ENCODE measurements around the gene FSHR. TPM values are rescaled to one million over a fixed set of nuclear protein-coding genes. Genes with fewer than 3 reads are reported as not detected.

FSHR gene
- total and polyA plus RNA-seq, 2 of the 8 experiments (the other 6 are each of a cell fraction or from before 2014, with no cell fraction given) = not detected

GRCh38 chr2:49021271-49021670 is 133.0 kb downstream of the FSHR start:
- Histone ChIP-seq H3K27ac (ENCODE audit: low read depth, low read length) (no peak overlapping the region), H3K56ac (replicated peaks; ENCODE audit: insufficient read length, low read depth, low read length) (no peak overlapping the region), H4K20me1 (replicated peaks in 1 of 2; ENCODE audit: control insufficient read depth in 1 of 2, insufficient read depth in 2 of 2, low read length in 2 of 2) (no peaks in the 10 kb centered on the region), H3K14ac (ENCODE audit: insufficient read length) (no peak overlapping the region), H3K9me3 (ENCODE audit: insufficient read depth in 2 of 2, low read depth in 1 of 2, low read length in 1 of 2) (no peaks in the 10 kb centered on the region), H3K9ac (replicated peaks in 1 of 4; ENCODE audit: extremely low read depth in 1 of 4, low read depth in 3 of 4, low read length in 3 of 4) (no peak overlapping the region), H3K27me3 (replicated peaks in 1 of 4; ENCODE audit: control insufficient read depth in 3 of 4, extremely low read depth in 1 of 4, insufficient read depth in 3 of 4, low read length in 3 of 4) (no peaks in the 10 kb centered on the region), H3K4me3 (ENCODE audit: extremely low read depth in 1 of 4, insufficient read depth in 2 of 4, low read depth in 3 of 4, low read length in 4 of 4) (no peak overlapping the region), H2BK120ac (replicated peaks; ENCODE audit: low read depth, low read length) (no peak overlapping the region), H2BK20ac (ENCODE audit: low read length) (no peak overlapping the region), H4K8ac (ENCODE audit: extremely low read depth, insufficient read depth, low read length) (no peak overlapping the region), H3K23ac (ENCODE audit: insufficient read length) (no peak overlapping the region), H4K91ac (replicated peaks; ENCODE audit: insufficient read length, low read length) (no peak overlapping the region), H3K18ac (ENCODE audit: extremely low read depth, low read length) (no peak overlapping the region), H2AK5ac (ENCODE audit: low read depth, low read length) (no peak overlapping the region), H4K5ac (ENCODE audit: insufficient read length, low read depth, low read length) (no peak overlapping the region), H3K79me1 (ENCODE audit: low read depth, low read length) (no peaks in the 10 kb centered on the region), H3K4me1 (replicated peaks in 1 of 4; ENCODE audit: control insufficient read depth in 3 of 4, insufficient read depth in 4 of 4, low read length in 3 of 4) (0 out of 7 replicates have a peak, but pooled peaks cover 0 to 3% (median 0%) of the 10 kb centered on the region in 4 experiments), H2BK15ac (ENCODE audit: low read length) (no peak overlapping the region), H2AFZ (ENCODE audit: low read length) (peak overlapping the region; percentile 21; the same call in 1 of the 2 replicates), H3K36me3 (ENCODE audit: control insufficient read depth in 2 of 4, insufficient read depth in 4 of 4, low read length in 3 of 4) (no peaks in the 10 kb centered on the region), H3K4me2 (ENCODE audit: insufficient read depth in 1 of 2, low read depth in 2 of 2, low read length in 2 of 2) (no peak overlapping the region), H2BK12ac (ENCODE audit: low read depth, low read length) (no peak overlapping the region), H3K4ac (replicated peaks; ENCODE audit: insufficient read length, low read depth, low read length) (no peak overlapping the region), H3K79me2 (ENCODE audit: control insufficient read depth in 1 of 2, insufficient read depth in 2 of 2, low read length in 2 of 2) (no peaks in the 10 kb centered on the region), H2BK5ac (ENCODE audit: low read depth, low read length) (no peak overlapping the region), H3K23me2 (ENCODE audit: low read depth, low read length) (no peaks in the 10 kb centered on the region; the same call in 1 of the 2 replicates)
- WGBS, 2 experiments (ENCODE audit: extremely low coverage in 1 of 2, insufficient coverage in 1 of 2, insufficient read length in 1 of 2, insufficient replicate concordance in 2 of 2, low coverage in 1 of 2, low lambda C conversion rate in 2 of 2, missing lambda C conversion rate in 1 of 2) = 85% methylated on average over 2 of the region's 2 CpGs; no CpG with 5 or more reads in 1 of the 2 experiments
- no peak for FAIRE-seq
- no peak for DNase-seq (ENCODE audit: low read depth in 1 of 2, low spot score in 2 of 2)
- ChIA-PET CTCF (ENCODE audit: partially characterized antibody) (no interaction called here), POLR2A (ENCODE audit: partially characterized antibody) (no interaction called here)
- TF ChIP-seq TBP (IDR thresholded peaks at IDR 0.05; ENCODE audit: low read depth, low read length) (no peak), SUZ12 (IDR thresholded peaks at IDR 0.05; ENCODE audit: low read length) (no peak), E2F6 (IDR thresholded peaks at IDR 0.05) (no peak), EP300 (IDR thresholded peaks at IDR 0.05; ENCODE audit: borderline replicate concordance in 1 of 2, low read depth in 2 of 2, low read length in 2 of 2) (no peak), PHF8 (conservative IDR thresholded peaks at IDR 0.05; ENCODE audit: low read depth, low read length) (no peak), SP2 (IDR thresholded peaks at IDR 0.05; ENCODE audit: low read length) (no peak), ATF3 (IDR thresholded peaks at IDR 0.05; ENCODE audit: insufficient read depth, low read depth, low read length) (no peak), KDM1A (IDR thresholded peaks at IDR 0.05; ENCODE audit: borderline replicate concordance, low read length) (no peak)
